GM21737 (cell line): ENCODE results near the gene SSRP1.

ENCODE experiments used
- ATAC-seq: cut with Tn5 transposase; IDR thresholded peaks from one replicate; pipeline ENCODE4 v1.9.1; 2021; ENCODE audit warnings: mild to moderate bottlenecking, moderate library complexity; ENCODE audit not compliant: unreplicated experiment

Gene SSRP1

GRCh38 chr11:57276169-57276970, 59.3 kb downstream of the SSRP1 start:
- ATAC-seq: no peak
